WTC11 (cell line): ENCODE measurements around the gene AKR1E2. TPM values are rescaled to one million over a fixed set of nuclear protein-coding genes. Genes with fewer than 3 reads are reported as not detected.

Source experiments
- ATAC-seq: fragments of 200-7000 bp; cut with Tn5 transposase; 2 replicates; pipeline ENCODE4 v1.10.0; 2021; ENCODE audit warnings: mild to moderate bottlenecking, moderate library complexity
- CTCF ChIA-PET: fragments of 300-600 bp; sonication (Branson Sonifier 250); formaldehyde crosslinking; loops from one replicate; lab custom pipeline; 2021; ENCODE audit warnings: antibody characterized with exemption; lab: Charles Lee
- POLR2A ChIA-PET: fragments of 350-600 bp; sonication (Branson Sonifier 250); formaldehyde crosslinking; loops from one replicate; lab custom pipeline; 2021; ENCODE audit warnings: antibody characterized with exemption; lab: Charles Lee
- DNase-seq: peaks from one replicate; pipeline ENCODE4 v3.0.0; 2021; ENCODE audit warnings: low spot score
- H3K27ac Mint-ChIP-seq: 2 replicates; pipeline ENCODE4 v1.8.0; 2021; ENCODE audit warnings: mixed read lengths
- H3K27me3 Mint-ChIP-seq: 2 replicates; pipeline ENCODE4 v1.8.0; 2021; ENCODE audit warnings: low read depth, mild to moderate bottlenecking, moderate library complexity, mixed read lengths
- H3K36me3 Mint-ChIP-seq: 2 replicates; pipeline ENCODE4 v1.8.0; 2021; ENCODE audit warnings: mixed read lengths
- H3K4me1 Mint-ChIP-seq: 2 replicates; pipeline ENCODE4 v1.8.0; 2022; ENCODE audit warnings: mixed read lengths
- H3K4me3 Mint-ChIP-seq: 2 replicates; pipeline ENCODE4 v1.8.0; 2021; ENCODE audit warnings: mild to moderate bottlenecking, moderate library complexity, mixed read lengths
- H3K9me3 Mint-ChIP-seq: 2 replicates; pipeline ENCODE4 v1.8.0; 2021; ENCODE audit warnings: mixed read lengths
- JAZF1 ChIP-seq: fragments of 250-450 bp; sonication (Bioruptor Pico); IDR thresholded peaks from 2 replicates; pipeline ENCODE4 v1.9.0; 2021; ENCODE audit warnings: moderate library complexity, mild to moderate bottlenecking, inconsistent platforms
- JUN ChIP-seq: sonication (generic); formaldehyde crosslinking; IDR thresholded peaks from 2 replicates; pipeline ENCODE4 v1.8.0; 2023; ENCODE audit warnings: mild to moderate bottlenecking, missing genetic modification reagents
- NR3C1 ChIP-seq: sonication (generic); formaldehyde crosslinking; conservative IDR thresholded peaks from 2 replicates; pipeline ENCODE4 v1.8.1; 2023; ENCODE audit warnings: low read depth, mild to moderate bottlenecking, missing genetic modification reagents
- PRRX2 ChIP-seq: fragments of 250-450 bp; sonication (Bioruptor Pico); IDR thresholded peaks from 2 replicates; pipeline ENCODE4 v1.8.0; 2021; ENCODE audit warnings: mild to moderate bottlenecking
- SMAD3 ChIP-seq: sonication (generic); formaldehyde crosslinking; IDR thresholded peaks from 2 replicates; pipeline ENCODE4 v1.8.0; 2022; ENCODE audit warnings: missing genetic modification reagents, mild to moderate bottlenecking, borderline replicate concordance
- total RNA-seq: library from RNA; stranded (reverse); gene quantifications from 3 replicates; pipeline ENCODE4 v1.2.3, GENCODE V29; 2021
- TF ChIP-seq, protein P1 (sequence below): sonication (generic); formaldehyde crosslinking; IDR thresholded peaks from 2 replicates; pipeline ENCODE4 v1.8.1; 2023; ENCODE audit warnings: mild to moderate bottlenecking, missing genetic modification reagents, borderline replicate concordance
- TF ChIP-seq, protein P2 (sequence below): sonication (generic); formaldehyde crosslinking; IDR thresholded peaks from 2 replicates; pipeline ENCODE4 v1.8.0; 2023; ENCODE audit warnings: mild to moderate bottlenecking, missing genetic modification reagents
- TF ChIP-seq, protein P3 (sequence below): sonication (generic); formaldehyde crosslinking; IDR thresholded peaks from 2 replicates; pipeline ENCODE4 v1.8.1; 2022; ENCODE audit warnings: low read depth, mild to moderate bottlenecking, moderate library complexity, missing genetic modification reagents, borderline replicate concordance
- TF ChIP-seq, protein P4 (sequence below): sonication (generic); formaldehyde crosslinking; IDR thresholded peaks from 2 replicates; pipeline ENCODE4 v1.8.1; 2022; ENCODE audit warnings: mild to moderate bottlenecking, moderate library complexity, missing genetic modification reagents
- TF ChIP-seq, protein P5 (sequence below): fragments of 250-450 bp; sonication (Bioruptor Pico); IDR thresholded peaks from 2 replicates; pipeline ENCODE4 v1.9.0; 2021; ENCODE audit warnings: mild to moderate bottlenecking, borderline replicate concordance
- TF ChIP-seq, protein P6 (sequence below): sonication (generic); formaldehyde crosslinking; IDR thresholded peaks from 2 replicates; pipeline ENCODE4 v1.8.1; 2023; ENCODE audit warnings: mild to moderate bottlenecking, missing genetic modification reagents, moderate library complexity
- TF ChIP-seq, protein P7 (sequence below): sonication (generic); formaldehyde crosslinking; IDR thresholded peaks from 2 replicates; pipeline ENCODE4 v1.8.1; 2023; ENCODE audit warnings: mild to moderate bottlenecking, moderate library complexity, missing genetic modification reagents
- TF ChIP-seq, protein P8 (sequence below): sonication (generic); formaldehyde crosslinking; conservative IDR thresholded peaks from 2 replicates; pipeline ENCODE4 v1.8.1; 2023; ENCODE audit warnings: mild to moderate bottlenecking, low read depth, missing genetic modification reagents, moderate library complexity
- TF ChIP-seq, protein P9 (sequence below): fragments of 250-450 bp; sonication (Bioruptor Pico); IDR thresholded peaks from 2 replicates; pipeline ENCODE4 v2.1.2; 2022; ENCODE audit warnings: mild to moderate bottlenecking, moderate library complexity

The AKR1E2 gene
- total RNA-seq, 1 experiment from 2014 or later, result 1.7 TPM

DNA sequence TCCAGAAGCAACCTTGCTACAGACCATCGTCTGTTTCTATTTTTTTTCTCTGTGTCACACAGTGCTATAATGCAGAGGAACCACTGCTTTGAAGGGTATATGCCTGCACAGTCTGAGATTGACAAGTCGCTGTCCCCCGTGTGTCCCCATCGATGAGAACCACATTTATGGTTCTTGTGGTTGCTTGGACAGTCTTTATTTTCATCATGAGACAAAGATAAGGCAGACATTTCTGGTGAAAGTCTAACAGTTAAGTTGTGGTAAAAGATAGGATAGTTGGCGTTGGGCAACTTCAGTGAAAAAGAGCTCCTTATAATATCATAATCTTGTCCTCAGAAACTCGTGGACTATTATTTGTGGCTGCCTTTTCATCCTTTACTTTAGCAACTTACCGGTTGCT, 6.3 kb upstream of the AKR1E2 start (continued):
- TF ChIP-seq, protein P1, sequence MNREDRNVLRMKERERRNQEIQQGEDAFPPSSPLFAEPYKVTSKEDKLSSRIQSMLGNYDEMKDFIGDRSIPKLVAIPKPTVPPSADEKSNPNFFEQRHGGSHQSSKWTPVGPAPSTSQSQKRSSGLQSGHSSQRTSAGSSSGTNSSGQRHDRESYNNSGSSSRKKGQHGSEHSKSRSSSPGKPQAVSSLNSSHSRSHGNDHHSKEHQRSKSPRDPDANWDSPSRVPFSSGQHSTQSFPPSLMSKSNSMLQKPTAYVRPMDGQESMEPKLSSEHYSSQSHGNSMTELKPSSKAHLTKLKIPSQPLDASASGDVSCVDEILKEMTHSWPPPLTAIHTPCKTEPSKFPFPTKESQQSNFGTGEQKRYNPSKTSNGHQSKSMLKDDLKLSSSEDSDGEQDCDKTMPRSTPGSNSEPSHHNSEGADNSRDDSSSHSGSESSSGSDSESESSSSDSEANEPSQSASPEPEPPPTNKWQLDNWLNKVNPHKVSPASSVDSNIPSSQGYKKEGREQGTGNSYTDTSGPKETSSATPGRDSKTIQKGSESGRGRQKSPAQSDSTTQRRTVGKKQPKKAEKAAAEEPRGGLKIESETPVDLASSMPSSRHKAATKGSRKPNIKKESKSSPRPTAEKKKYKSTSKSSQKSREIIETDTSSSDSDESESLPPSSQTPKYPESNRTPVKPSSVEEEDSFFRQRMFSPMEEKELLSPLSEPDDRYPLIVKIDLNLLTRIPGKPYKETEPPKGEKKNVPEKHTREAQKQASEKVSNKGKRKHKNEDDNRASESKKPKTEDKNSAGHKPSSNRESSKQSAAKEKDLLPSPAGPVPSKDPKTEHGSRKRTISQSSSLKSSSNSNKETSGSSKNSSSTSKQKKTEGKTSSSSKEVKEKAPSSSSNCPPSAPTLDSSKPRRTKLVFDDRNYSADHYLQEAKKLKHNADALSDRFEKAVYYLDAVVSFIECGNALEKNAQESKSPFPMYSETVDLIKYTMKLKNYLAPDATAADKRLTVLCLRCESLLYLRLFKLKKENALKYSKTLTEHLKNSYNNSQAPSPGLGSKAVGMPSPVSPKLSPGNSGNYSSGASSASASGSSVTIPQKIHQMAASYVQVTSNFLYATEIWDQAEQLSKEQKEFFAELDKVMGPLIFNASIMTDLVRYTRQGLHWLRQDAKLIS (CRISPR knock-in tag), result no peak
- TF ChIP-seq JAZF1 (CRISPR knock-in tag) (no peak), SMAD3 (CRISPR knock-in tag) (no peak)
- TF ChIP-seq, protein P2, sequence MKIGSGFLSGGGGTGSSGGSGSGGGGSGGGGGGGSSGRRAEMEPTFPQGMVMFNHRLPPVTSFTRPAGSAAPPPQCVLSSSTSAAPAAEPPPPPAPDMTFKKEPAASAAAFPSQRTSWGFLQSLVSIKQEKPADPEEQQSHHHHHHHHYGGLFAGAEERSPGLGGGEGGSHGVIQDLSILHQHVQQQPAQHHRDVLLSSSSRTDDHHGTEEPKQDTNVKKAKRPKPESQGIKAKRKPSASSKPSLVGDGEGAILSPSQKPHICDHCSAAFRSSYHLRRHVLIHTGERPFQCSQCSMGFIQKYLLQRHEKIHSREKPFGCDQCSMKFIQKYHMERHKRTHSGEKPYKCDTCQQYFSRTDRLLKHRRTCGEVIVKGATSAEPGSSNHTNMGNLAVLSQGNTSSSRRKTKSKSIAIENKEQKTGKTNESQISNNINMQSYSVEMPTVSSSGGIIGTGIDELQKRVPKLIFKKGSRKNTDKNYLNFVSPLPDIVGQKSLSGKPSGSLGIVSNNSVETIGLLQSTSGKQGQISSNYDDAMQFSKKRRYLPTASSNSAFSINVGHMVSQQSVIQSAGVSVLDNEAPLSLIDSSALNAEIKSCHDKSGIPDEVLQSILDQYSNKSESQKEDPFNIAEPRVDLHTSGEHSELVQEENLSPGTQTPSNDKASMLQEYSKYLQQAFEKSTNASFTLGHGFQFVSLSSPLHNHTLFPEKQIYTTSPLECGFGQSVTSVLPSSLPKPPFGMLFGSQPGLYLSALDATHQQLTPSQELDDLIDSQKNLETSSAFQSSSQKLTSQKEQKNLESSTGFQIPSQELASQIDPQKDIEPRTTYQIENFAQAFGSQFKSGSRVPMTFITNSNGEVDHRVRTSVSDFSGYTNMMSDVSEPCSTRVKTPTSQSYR, result no peak
- TF ChIP-seq, protein P3, sequence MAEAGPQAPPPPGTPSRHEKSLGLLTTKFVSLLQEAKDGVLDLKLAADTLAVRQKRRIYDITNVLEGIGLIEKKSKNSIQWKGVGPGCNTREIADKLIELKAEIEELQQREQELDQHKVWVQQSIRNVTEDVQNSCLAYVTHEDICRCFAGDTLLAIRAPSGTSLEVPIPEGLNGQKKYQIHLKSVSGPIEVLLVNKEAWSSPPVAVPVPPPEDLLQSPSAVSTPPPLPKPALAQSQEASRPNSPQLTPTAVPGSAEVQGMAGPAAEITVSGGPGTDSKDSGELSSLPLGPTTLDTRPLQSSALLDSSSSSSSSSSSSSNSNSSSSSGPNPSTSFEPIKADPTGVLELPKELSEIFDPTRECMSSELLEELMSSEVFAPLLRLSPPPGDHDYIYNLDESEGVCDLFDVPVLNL (CRISPR knock-in tag), result no peak

DNA sequence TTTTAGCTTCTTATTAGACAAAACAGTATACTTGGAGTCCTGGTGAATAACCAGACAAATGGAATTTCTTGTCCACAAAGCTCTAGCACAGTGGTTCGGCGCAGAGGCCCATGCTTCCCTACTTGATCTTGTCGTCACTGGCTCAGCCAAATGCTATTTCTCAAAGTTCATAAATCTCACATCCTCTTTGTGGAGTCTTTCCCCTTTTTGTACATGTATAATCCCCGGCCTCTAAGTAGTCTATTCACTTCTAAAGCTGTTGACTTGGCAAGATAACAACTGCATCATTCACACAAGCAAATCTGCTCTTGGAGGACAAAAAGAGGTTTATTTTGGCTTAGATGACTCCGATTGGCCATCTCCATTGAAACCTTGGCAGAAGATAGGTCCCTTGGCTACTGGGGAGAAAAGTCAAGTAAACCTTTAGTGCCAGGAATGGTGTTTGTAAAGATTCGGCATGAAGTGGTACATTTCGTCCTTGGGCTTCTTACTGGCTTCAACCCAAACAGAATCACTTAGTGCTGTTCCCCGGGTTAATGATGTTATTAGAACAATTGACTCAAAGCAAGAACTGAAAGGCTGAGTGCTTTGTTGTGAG, 5.1 kb upstream of the AKR1E2 start:
- ATAC-seq, result no peak
- Mint-ChIP-seq H3K27ac (no peak overlapping the region), H3K9me3 (peaks cover 14% of the 10 kb centered on the region), H3K27me3 (peaks cover 24% of the 10 kb centered on the region), H3K36me3 (0 out of 2 replicates have a peak, but pooled peaks cover 2% of the 10 kb centered on the region), H3K4me3 (no peak overlapping the region), H3K4me1 (no peaks in the 10 kb centered on the region)
- DNase-seq, result no peak
- ChIA-PET CTCF (interaction anchor here (0.6 kb wide), 1 partner anchor 27 kb away, joined by 3 read pairs; no protein-coding TSS in a partner anchor), POLR2A (no interaction called here)
- TF ChIP-seq NR3C1 (CRISPR knock-in tag), result no peak
- TF ChIP-seq, protein P4, sequence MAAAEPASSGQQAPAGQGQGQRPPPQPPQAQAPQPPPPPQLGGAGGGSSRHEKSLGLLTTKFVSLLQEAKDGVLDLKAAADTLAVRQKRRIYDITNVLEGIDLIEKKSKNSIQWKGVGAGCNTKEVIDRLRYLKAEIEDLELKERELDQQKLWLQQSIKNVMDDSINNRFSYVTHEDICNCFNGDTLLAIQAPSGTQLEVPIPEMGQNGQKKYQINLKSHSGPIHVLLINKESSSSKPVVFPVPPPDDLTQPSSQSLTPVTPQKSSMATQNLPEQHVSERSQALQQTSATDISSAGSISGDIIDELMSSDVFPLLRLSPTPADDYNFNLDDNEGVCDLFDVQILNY, result no peak
- TF ChIP-seq JUN (CRISPR knock-in tag), result no peak
- TF ChIP-seq, protein P5, sequence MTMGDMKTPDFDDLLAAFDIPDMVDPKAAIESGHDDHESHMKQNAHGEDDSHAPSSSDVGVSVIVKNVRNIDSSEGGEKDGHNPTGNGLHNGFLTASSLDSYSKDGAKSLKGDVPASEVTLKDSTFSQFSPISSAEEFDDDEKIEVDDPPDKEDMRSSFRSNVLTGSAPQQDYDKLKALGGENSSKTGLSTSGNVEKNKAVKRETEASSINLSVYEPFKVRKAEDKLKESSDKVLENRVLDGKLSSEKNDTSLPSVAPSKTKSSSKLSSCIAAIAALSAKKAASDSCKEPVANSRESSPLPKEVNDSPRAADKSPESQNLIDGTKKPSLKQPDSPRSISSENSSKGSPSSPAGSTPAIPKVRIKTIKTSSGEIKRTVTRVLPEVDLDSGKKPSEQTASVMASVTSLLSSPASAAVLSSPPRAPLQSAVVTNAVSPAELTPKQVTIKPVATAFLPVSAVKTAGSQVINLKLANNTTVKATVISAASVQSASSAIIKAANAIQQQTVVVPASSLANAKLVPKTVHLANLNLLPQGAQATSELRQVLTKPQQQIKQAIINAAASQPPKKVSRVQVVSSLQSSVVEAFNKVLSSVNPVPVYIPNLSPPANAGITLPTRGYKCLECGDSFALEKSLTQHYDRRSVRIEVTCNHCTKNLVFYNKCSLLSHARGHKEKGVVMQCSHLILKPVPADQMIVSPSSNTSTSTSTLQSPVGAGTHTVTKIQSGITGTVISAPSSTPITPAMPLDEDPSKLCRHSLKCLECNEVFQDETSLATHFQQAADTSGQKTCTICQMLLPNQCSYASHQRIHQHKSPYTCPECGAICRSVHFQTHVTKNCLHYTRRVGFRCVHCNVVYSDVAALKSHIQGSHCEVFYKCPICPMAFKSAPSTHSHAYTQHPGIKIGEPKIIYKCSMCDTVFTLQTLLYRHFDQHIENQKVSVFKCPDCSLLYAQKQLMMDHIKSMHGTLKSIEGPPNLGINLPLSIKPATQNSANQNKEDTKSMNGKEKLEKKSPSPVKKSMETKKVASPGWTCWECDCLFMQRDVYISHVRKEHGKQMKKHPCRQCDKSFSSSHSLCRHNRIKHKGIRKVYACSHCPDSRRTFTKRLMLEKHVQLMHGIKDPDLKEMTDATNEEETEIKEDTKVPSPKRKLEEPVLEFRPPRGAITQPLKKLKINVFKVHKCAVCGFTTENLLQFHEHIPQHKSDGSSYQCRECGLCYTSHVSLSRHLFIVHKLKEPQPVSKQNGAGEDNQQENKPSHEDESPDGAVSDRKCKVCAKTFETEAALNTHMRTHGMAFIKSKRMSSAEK, result no peak
- TF ChIP-seq, protein P6, sequence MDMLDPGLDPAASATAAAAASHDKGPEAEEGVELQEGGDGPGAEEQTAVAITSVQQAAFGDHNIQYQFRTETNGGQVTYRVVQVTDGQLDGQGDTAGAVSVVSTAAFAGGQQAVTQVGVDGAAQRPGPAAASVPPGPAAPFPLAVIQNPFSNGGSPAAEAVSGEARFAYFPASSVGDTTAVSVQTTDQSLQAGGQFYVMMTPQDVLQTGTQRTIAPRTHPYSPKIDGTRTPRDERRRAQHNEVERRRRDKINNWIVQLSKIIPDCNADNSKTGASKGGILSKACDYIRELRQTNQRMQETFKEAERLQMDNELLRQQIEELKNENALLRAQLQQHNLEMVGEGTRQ, result no peak
- TF ChIP-seq, protein P7, sequence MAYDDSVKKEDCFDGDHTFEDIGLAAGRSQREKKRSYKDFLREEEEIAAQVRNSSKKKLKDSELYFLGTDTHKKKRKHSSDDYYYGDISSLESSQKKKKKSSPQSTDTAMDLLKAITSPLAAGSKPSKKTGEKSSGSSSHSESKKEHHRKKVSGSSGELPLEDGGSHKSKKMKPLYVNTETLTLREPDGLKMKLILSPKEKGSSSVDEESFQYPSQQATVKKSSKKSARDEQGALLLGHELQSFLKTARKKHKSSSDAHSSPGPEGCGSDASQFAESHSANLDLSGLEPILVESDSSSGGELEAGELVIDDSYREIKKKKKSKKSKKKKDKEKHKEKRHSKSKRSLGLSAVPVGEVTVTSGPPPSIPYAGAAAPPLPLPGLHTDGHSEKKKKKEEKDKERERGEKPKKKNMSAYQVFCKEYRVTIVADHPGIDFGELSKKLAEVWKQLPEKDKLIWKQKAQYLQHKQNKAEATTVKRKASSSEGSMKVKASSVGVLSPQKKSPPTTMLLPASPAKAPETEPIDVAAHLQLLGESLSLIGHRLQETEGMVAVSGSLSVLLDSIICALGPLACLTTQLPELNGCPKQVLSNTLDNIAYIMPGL (CRISPR knock-in tag), result no peak
- TF ChIP-seq, protein P8, sequence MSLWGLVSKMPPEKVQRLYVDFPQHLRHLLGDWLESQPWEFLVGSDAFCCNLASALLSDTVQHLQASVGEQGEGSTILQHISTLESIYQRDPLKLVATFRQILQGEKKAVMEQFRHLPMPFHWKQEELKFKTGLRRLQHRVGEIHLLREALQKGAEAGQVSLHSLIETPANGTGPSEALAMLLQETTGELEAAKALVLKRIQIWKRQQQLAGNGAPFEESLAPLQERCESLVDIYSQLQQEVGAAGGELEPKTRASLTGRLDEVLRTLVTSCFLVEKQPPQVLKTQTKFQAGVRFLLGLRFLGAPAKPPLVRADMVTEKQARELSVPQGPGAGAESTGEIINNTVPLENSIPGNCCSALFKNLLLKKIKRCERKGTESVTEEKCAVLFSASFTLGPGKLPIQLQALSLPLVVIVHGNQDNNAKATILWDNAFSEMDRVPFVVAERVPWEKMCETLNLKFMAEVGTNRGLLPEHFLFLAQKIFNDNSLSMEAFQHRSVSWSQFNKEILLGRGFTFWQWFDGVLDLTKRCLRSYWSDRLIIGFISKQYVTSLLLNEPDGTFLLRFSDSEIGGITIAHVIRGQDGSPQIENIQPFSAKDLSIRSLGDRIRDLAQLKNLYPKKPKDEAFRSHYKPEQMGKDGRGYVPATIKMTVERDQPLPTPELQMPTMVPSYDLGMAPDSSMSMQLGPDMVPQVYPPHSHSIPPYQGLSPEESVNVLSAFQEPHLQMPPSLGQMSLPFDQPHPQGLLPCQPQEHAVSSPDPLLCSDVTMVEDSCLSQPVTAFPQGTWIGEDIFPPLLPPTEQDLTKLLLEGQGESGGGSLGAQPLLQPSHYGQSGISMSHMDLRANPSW (CRISPR knock-in tag), result no peak
- no peak for TF ChIP-seq PRRX2 (CRISPR knock-in tag)
- TF ChIP-seq, protein P9, sequence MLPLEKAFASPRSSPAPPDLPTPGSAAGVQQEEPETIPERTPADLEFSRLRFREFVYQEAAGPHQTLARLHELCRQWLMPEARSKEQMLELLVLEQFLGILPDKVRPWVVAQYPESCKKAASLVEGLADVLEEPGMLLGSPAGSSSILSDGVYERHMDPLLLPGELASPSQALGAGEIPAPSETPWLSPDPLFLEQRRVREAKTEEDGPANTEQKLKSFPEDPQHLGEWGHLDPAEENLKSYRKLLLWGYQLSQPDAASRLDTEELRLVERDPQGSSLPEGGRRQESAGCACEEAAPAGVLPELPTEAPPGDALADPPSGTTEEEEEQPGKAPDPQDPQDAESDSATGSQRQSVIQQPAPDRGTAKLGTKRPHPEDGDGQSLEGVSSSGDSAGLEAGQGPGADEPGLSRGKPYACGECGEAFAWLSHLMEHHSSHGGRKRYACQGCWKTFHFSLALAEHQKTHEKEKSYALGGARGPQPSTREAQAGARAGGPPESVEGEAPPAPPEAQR (CRISPR knock-in tag), result no peak
